Measurements from ENCODE around the gene FCHSD2.
"Not testable (repeated sequence)": the region's sequence is repeated elsewhere in the genome, so short reads cannot be mapped to it uniquely, and the experiment has no call there.

The FCHSD2 gene

DNA sequence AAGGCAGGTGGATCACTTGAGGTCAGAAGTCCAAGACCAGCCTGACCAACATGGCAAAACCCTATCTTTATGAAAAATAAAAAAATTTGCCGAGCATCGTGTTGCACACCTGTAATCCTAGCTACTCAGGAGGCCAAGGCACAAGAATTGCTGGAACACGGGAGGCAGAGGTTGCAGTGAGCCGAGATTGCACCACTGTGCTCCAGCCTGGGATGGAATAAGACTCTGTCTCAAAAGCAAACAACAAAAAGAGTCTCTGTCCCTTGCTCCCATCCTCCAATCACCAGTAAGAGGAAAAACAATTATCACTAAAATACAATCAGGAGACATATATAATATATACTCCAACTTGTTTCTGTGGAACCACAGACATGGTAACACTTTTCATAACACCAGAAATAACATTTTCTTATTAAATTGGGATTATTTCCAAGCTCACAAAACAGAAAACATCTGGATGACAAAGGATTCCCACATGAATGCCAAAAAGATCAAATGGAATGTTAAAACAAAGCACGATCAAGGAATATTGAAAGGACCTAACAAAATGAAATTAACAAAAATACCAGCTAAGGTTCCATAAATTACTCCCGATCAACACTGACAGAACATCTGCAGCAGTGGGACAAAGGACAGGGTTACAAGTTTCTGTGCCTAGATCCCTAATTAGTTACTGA is 15.2 kb downstream of the FCHSD2 start:
- Histone ChIP-seq H3K9ac (ENCODE audit: low read depth in 1 of 2, low read length in 2 of 2) (no peak overlapping the region), H3K4me1 (ENCODE audit: control insufficient read depth in 2 of 2, insufficient read depth in 2 of 2, low read length in 2 of 2) (no peaks in the 10 kb centered on the region), H3K27ac (ENCODE audit: low read depth in 2 of 2, low read length in 2 of 2) (no peak overlapping the region)

GRCh38 chr11:73124800-73125199 is 17.3 kb downstream of the FCHSD2 start:
- Histone ChIP-seq H3K4me3 (ENCODE audit: low read length in 2 of 2) (no peak overlapping the region), H3K36me3 (ENCODE audit: control insufficient read depth in 2 of 2, insufficient read depth in 2 of 2, low read length in 2 of 2) (peaks cover 0 to 5% of the 10 kb centered on the region in 2 donors), H3K9me3 (ENCODE audit: control insufficient read depth in 2 of 2, low read length in 2 of 2) (no peaks in the 10 kb centered on the region), H3K27me3 (ENCODE audit: control insufficient read depth in 2 of 2, insufficient read depth in 2 of 2, low read length in 2 of 2) (no peaks in the 10 kb centered on the region), H3K27ac (ENCODE audit: low read depth in 2 of 2, low read length in 2 of 2) (no peak overlapping the region), H3K9ac (ENCODE audit: low read depth in 1 of 2, low read length in 2 of 2) (no peak overlapping the region), H3K4me1 (ENCODE audit: control insufficient read depth in 2 of 2, insufficient read depth in 2 of 2, low read length in 2 of 2) (no peaks in the 10 kb centered on the region)

More for the DNA sequence above, 15.2 kb downstream of the FCHSD2 start:
- no peaks in the 10 kb centered on the region for H3K27me3 ChIP-seq (ENCODE audit: control insufficient read depth in 2 of 2, insufficient read depth in 2 of 2, low read length in 2 of 2)
- no peak overlapping the region for H3K4me3 ChIP-seq (ENCODE audit: low read length in 2 of 2)
- H3K36me3 ChIP-seq (ENCODE audit: control insufficient read depth in 2 of 2, insufficient read depth in 2 of 2, low read length in 2 of 2), result peaks cover 0 to 5% of the 10 kb centered on the region in 2 donors
- no peaks in the 10 kb centered on the region for H3K9me3 ChIP-seq (ENCODE audit: control insufficient read depth in 2 of 2, low read length in 2 of 2)

DNA sequence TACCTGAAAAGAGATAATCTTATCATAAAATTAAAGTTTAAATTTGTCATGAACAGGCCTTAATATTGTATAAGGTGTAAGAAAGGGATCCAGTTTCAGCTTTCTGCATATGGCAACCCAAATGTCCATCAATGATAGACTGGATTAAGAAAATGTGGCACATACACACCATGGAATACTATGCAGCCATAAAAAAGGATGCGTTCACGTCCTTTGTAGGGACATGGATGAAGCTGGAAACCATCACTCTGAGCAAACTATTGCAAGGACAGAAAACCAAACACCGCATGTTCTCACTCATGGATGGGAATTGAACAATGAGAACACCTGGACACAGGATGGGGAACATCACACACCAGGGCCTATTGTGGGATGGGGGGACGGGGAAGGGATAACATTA is 18.2 kb downstream of the FCHSD2 start:
- H3K36me3 ChIP-seq (ENCODE audit: control insufficient read depth in 2 of 2, insufficient read depth in 2 of 2, low read length in 2 of 2); H3K27ac ChIP-seq (ENCODE audit: low read depth in 2 of 2, low read length in 2 of 2); H3K4me1 ChIP-seq (ENCODE audit: control insufficient read depth in 2 of 2, insufficient read depth in 2 of 2, low read length in 2 of 2); H3K9me3 ChIP-seq (ENCODE audit: control insufficient read depth in 2 of 2, low read length in 2 of 2); H3K9ac ChIP-seq (ENCODE audit: low read depth in 1 of 2, low read length in 2 of 2); H3K4me3 ChIP-seq (ENCODE audit: low read length in 2 of 2); H3K27me3 ChIP-seq (ENCODE audit: control insufficient read depth in 2 of 2, insufficient read depth in 2 of 2, low read length in 2 of 2): not testable (repeated sequence)

- Histone ChIP-seq H3K9ac (ENCODE audit: low read depth in 1 of 2, low read length in 2 of 2) (no peak overlapping the region), H3K4me1 (ENCODE audit: control insufficient read depth in 2 of 2, insufficient read depth in 2 of 2, low read length in 2 of 2) (no peaks in the 10 kb centered on the region), H3K27ac (ENCODE audit: low read depth in 2 of 2, low read length in 2 of 2) (no peak overlapping the region), H3K27me3 (ENCODE audit: control insufficient read depth in 2 of 2, insufficient read depth in 2 of 2, low read length in 2 of 2) (no peaks in the 10 kb centered on the region), H3K9me3 (ENCODE audit: control insufficient read depth in 2 of 2, low read length in 2 of 2) (no peaks in the 10 kb centered on the region), H3K36me3 (ENCODE audit: control insufficient read depth in 2 of 2, insufficient read depth in 2 of 2, low read length in 2 of 2) (no peaks in the 10 kb centered on the region), H3K4me3 (ENCODE audit: low read length in 2 of 2) (no peak overlapping the region)
Observed at GRCh38 chr11:73121692-73122091, 20.4 kb downstream of the FCHSD2 start.

GRCh38 chr11:73117071-73117470 is 25.0 kb downstream of the FCHSD2 start:
- peaks cover 2 to 4% of the 10 kb centered on the region in 2 donors for H3K36me3 ChIP-seq (ENCODE audit: control insufficient read depth in 2 of 2, insufficient read depth in 2 of 2, low read length in 2 of 2)
- no peak overlapping the region for H3K9ac ChIP-seq (ENCODE audit: low read depth in 1 of 2, low read length in 2 of 2)
- no peaks in the 10 kb centered on the region for H3K9me3 ChIP-seq (ENCODE audit: control insufficient read depth in 2 of 2, low read length in 2 of 2)
- H3K27ac ChIP-seq (ENCODE audit: low read depth in 2 of 2, low read length in 2 of 2), result no peak overlapping the region
- H3K27me3 ChIP-seq (ENCODE audit: control insufficient read depth in 2 of 2, insufficient read depth in 2 of 2, low read length in 2 of 2), result no peaks in the 10 kb centered on the region
- no peaks in the 10 kb centered on the region for H3K4me1 ChIP-seq (ENCODE audit: control insufficient read depth in 2 of 2, insufficient read depth in 2 of 2, low read length in 2 of 2)
- no peak overlapping the region for H3K4me3 ChIP-seq (ENCODE audit: low read length in 2 of 2)

GRCh38 chr11:73116636-73117035 is 25.5 kb downstream of the FCHSD2 start:
- H3K27ac ChIP-seq (ENCODE audit: low read depth in 2 of 2, low read length in 2 of 2), result no peak overlapping the region
- no peaks in the 10 kb centered on the region for H3K27me3 ChIP-seq (ENCODE audit: control insufficient read depth in 2 of 2, insufficient read depth in 2 of 2, low read length in 2 of 2)
- no peak overlapping the region for H3K9ac ChIP-seq (ENCODE audit: low read depth in 1 of 2, low read length in 2 of 2)
- no peak overlapping the region for H3K4me3 ChIP-seq (ENCODE audit: low read length in 2 of 2)
- H3K4me1 ChIP-seq (ENCODE audit: control insufficient read depth in 2 of 2, insufficient read depth in 2 of 2, low read length in 2 of 2), result no peaks in the 10 kb centered on the region
- peaks cover 2 to 4% of the 10 kb centered on the region in 2 donors for H3K36me3 ChIP-seq (ENCODE audit: control insufficient read depth in 2 of 2, insufficient read depth in 2 of 2, low read length in 2 of 2)
- no peaks in the 10 kb centered on the region for H3K9me3 ChIP-seq (ENCODE audit: control insufficient read depth in 2 of 2, low read length in 2 of 2)

DNA sequence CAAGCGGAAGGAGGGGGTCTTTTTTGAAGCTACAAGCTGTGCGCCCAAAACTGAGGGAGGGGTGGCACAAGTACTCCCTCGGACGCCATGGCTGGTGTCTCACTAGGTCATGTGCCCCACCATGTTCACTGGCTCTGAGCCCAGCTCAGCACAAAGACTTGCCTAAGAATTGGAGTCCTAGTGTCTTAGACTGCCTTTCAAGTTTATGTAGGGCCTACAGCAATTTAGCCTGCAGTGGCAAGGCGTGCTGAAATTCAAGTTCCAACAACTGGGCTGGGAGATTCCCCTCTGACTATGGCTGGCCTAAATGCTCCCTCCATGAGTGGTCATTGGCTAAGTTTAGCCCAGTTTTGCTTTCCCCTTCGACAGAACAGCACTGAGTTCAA is 27.3 kb downstream of the FCHSD2 start:
- no peak overlapping the region for H3K4me3 ChIP-seq (ENCODE audit: low read length in 2 of 2)
- no peaks in the 10 kb centered on the region for H3K27me3 ChIP-seq (ENCODE audit: control insufficient read depth in 2 of 2, insufficient read depth in 2 of 2, low read length in 2 of 2)
- no peak overlapping the region for H3K27ac ChIP-seq (ENCODE audit: low read depth in 2 of 2, low read length in 2 of 2)
- no peaks in the 10 kb centered on the region for H3K9me3 ChIP-seq (ENCODE audit: control insufficient read depth in 2 of 2, low read length in 2 of 2)
- peaks cover 2 to 4% of the 10 kb centered on the region in 2 donors for H3K36me3 ChIP-seq (ENCODE audit: control insufficient read depth in 2 of 2, insufficient read depth in 2 of 2, low read length in 2 of 2)
- no peak overlapping the region for H3K9ac ChIP-seq (ENCODE audit: low read depth in 1 of 2, low read length in 2 of 2)
- no peaks in the 10 kb centered on the region for H3K4me1 ChIP-seq (ENCODE audit: control insufficient read depth in 2 of 2, insufficient read depth in 2 of 2, low read length in 2 of 2)

GRCh38 chr11:73114110-73114834 is 27.8 kb downstream of the FCHSD2 start:
- Histone ChIP-seq H3K27ac (ENCODE audit: low read depth in 2 of 2, low read length in 2 of 2) (no peak overlapping the region), H3K4me1 (ENCODE audit: control insufficient read depth in 2 of 2, insufficient read depth in 2 of 2, low read length in 2 of 2) (no peaks in the 10 kb centered on the region), H3K9me3 (ENCODE audit: control insufficient read depth in 2 of 2, low read length in 2 of 2) (no peaks in the 10 kb centered on the region), H3K27me3 (ENCODE audit: control insufficient read depth in 2 of 2, insufficient read depth in 2 of 2, low read length in 2 of 2) (no peaks in the 10 kb centered on the region), H3K4me3 (ENCODE audit: low read length in 2 of 2) (no peak overlapping the region), H3K36me3 (ENCODE audit: control insufficient read depth in 2 of 2, insufficient read depth in 2 of 2, low read length in 2 of 2) (peaks cover 2 to 4% of the 10 kb centered on the region in 2 donors), H3K9ac (ENCODE audit: low read depth in 1 of 2, low read length in 2 of 2) (no peak overlapping the region)

DNA sequence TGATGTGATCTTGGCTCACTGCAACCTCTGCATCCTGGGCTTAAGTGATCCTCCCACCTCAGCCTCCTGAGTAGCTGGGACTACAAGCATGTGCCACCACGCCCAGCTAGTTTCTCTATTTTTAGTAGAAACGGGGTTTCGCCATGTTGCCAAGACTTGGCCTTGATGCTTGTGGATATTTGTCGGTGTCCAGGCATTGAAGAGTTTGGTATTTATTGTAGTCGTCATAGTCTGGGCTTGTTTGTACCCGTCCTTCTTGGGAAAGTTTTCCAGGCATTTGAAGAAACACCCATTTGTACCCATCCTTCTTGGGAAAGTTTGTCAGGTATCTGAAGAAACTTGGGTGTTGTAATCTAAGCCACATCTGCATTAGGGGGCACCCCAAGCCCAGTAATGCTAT is 28.7 kb downstream of the FCHSD2 start:
- Histone ChIP-seq H3K4me1 (ENCODE audit: control insufficient read depth in 2 of 2, insufficient read depth in 2 of 2, low read length in 2 of 2) (no peaks in the 10 kb centered on the region), H3K27ac (ENCODE audit: low read depth in 2 of 2, low read length in 2 of 2) (no peak overlapping the region), H3K27me3 (ENCODE audit: control insufficient read depth in 2 of 2, insufficient read depth in 2 of 2, low read length in 2 of 2) (no peaks in the 10 kb centered on the region), H3K9me3 (ENCODE audit: control insufficient read depth in 2 of 2, low read length in 2 of 2) (no peaks in the 10 kb centered on the region), H3K36me3 (ENCODE audit: control insufficient read depth in 2 of 2, insufficient read depth in 2 of 2, low read length in 2 of 2) (peaks cover 2 to 4% of the 10 kb centered on the region in 2 donors), H3K4me3 (ENCODE audit: low read length in 2 of 2) (no peak overlapping the region), H3K9ac (ENCODE audit: low read depth in 1 of 2, low read length in 2 of 2) (no peak overlapping the region)

DNA sequence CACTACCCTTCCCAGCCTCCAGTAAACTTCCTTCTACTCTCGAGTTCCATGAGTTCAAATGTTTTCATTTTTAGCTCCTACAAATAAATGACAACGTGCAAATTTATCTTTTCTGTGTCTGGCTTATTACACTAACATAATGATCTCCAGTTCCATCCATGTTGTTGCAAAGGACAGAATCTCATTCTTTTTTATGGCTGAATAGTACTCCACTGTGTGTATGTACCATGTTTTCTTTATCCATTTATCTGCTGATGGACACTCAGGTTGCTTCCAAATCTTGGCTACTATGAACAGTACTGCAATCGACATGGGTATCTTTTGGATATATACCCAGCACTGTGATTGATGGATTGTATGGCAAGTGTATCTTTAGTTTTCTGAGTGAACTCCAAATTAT is 34.5 kb downstream of the FCHSD2 start:
- Histone ChIP-seq H3K4me1 (ENCODE audit: control insufficient read depth in 2 of 2, insufficient read depth in 2 of 2, low read length in 2 of 2) (no peaks in the 10 kb centered on the region), H3K9me3 (ENCODE audit: control insufficient read depth in 2 of 2, low read length in 2 of 2) (no peaks in the 10 kb centered on the region), H3K27me3 (ENCODE audit: control insufficient read depth in 2 of 2, insufficient read depth in 2 of 2, low read length in 2 of 2) (no peaks in the 10 kb centered on the region), H3K36me3 (ENCODE audit: control insufficient read depth in 2 of 2, insufficient read depth in 2 of 2, low read length in 2 of 2) (no peaks in the 10 kb centered on the region), H3K9ac (ENCODE audit: low read depth in 1 of 2, low read length in 2 of 2) (no peak overlapping the region), H3K4me3 (ENCODE audit: low read length in 2 of 2) (no peak overlapping the region), H3K27ac (ENCODE audit: low read depth in 2 of 2, low read length in 2 of 2) (no peak overlapping the region)

Data from mucosa of rectum (tissue), 2 donors.